ENCODE results near the gene SLCO2A1. TPM values are rescaled to one million over a fixed set of nuclear protein-coding genes. Genes with fewer than 3 reads are reported as not detected.

SLCO2A1 gene
- polyA plus RNA-seq, 1 experiment: 5.4 TPM

- no peak overlapping the region for H3K4me3 ChIP-seq (ENCODE audit: low read depth, low read length)
- no peak for TF ChIP-seq CTCF (IDR thresholded peaks at IDR 0.05; ENCODE audit: insufficient read depth, low read depth, low read length)
- no peak for DNase-seq (ENCODE audit: low read depth)
- ChIA-PET CTCF (no interaction called here), POLR2A (interaction anchor here (0.7 kb wide), 1 partner anchor 182 kb away, joined by 4 read pairs; no protein-coding TSS in a partner anchor)
- H3K36me3 ChIP-seq (ENCODE audit: control insufficient read depth, insufficient read depth, low read length): no peaks in the 10 kb centered on the region
- no peaks in the 10 kb centered on the region for H3K27me3 ChIP-seq (ENCODE audit: control insufficient read depth, insufficient read depth, low read length)
Measured at GRCh38 chr3:134007819-134008218, 21.9 kb downstream of the SLCO2A1 start.

GRCh38 chr3:134004841-134005240, 24.9 kb downstream of the SLCO2A1 start:
- H3K4me3 ChIP-seq (ENCODE audit: low read depth, low read length): no peak overlapping the region
- H3K36me3 ChIP-seq (ENCODE audit: control insufficient read depth, insufficient read depth, low read length): no peaks in the 10 kb centered on the region
- DNase-seq (ENCODE audit: low read depth): no peak
- no peaks in the 10 kb centered on the region for H3K27me3 ChIP-seq (ENCODE audit: control insufficient read depth, insufficient read depth, low read length)
- ChIA-PET POLR2A (no interaction called here), CTCF (interaction anchor here (1.1 kb wide), 1 partner anchor 64 kb away, joined by 3 read pairs; no protein-coding TSS in a partner anchor)
- no peak for TF ChIP-seq CTCF (IDR thresholded peaks at IDR 0.05; ENCODE audit: insufficient read depth, low read depth, low read length)

- ChIA-PET POLR2A (no interaction called here), CTCF (no interaction called here)
- no peaks in the 10 kb centered on the region for H3K36me3 ChIP-seq (ENCODE audit: control insufficient read depth, insufficient read depth, low read length)
- H3K4me3 ChIP-seq (ENCODE audit: low read depth, low read length): no peak overlapping the region
- no peak for TF ChIP-seq CTCF (IDR thresholded peaks at IDR 0.05; ENCODE audit: insufficient read depth, low read depth, low read length)
- H3K27me3 ChIP-seq (ENCODE audit: control insufficient read depth, insufficient read depth, low read length): no peaks in the 10 kb centered on the region
- no peak for DNase-seq (ENCODE audit: low read depth)
Measured at GRCh38 chr3:134003066-134003465, 26.7 kb downstream of the SLCO2A1 start.

GRCh38 chr3:134002306-134002705, 27.4 kb downstream of the SLCO2A1 start:
- Histone ChIP-seq H3K4me3 (ENCODE audit: low read depth, low read length) (no peak overlapping the region), H3K36me3 (ENCODE audit: control insufficient read depth, insufficient read depth, low read length) (no peaks in the 10 kb centered on the region), H3K27me3 (ENCODE audit: control insufficient read depth, insufficient read depth, low read length) (no peaks in the 10 kb centered on the region)
- DNase-seq (ENCODE audit: low read depth): peak; percentile 67
- ChIA-PET CTCF (interaction anchor here (0.9 kb wide), 1 partner anchor 29 kb away, joined by 3 read pairs; no protein-coding TSS in a partner anchor), POLR2A (no interaction called here)
- TF ChIP-seq CTCF (IDR thresholded peaks at IDR 0.05; ENCODE audit: insufficient read depth, low read depth, low read length): no peak

- ChIA-PET CTCF (interaction anchor here (1.7 kb wide), 1 partner anchor 38 kb away, joined by 4 read pairs; no protein-coding TSS in a partner anchor), POLR2A (no interaction called here)
- TF ChIP-seq CTCF (IDR thresholded peaks at IDR 0.05; ENCODE audit: insufficient read depth, low read depth, low read length): no peak
- no peak overlapping the region for H3K4me3 ChIP-seq (ENCODE audit: low read depth, low read length)
- DNase-seq (ENCODE audit: low read depth): no peak
- no peaks in the 10 kb centered on the region for H3K27me3 ChIP-seq (ENCODE audit: control insufficient read depth, insufficient read depth, low read length)
- no peaks in the 10 kb centered on the region for H3K36me3 ChIP-seq (ENCODE audit: control insufficient read depth, insufficient read depth, low read length)
Measured at GRCh38 chr3:134001251-134001650, 28.5 kb downstream of the SLCO2A1 start.
